Measurements from ENCODE around the gene GRIN1.

Gene GRIN1

GRCh38 chr9:137198051-137198901 lies 59.3 kb downstream of the GRIN1 start:
- no peak for DNase-seq

GRCh38 chr9:137198902-137199283 lies 59.9 kb downstream of the GRIN1 start:
- DNase-seq, result no peak

GRCh38 chr9:137199411-137200121 lies 60.6 kb downstream of the GRIN1 start:
- DNase-seq, result no peak

GRCh38 chr9:137200311-137201204 lies 61.6 kb downstream of the GRIN1 start, which contains the start of gene TPRN:
Gene TPRN (minus strand): TSS chr9:137200741. CDS start chr9:137200711, 30 bp downstream.
- peak; percentile 99 for DNase-seq

- DNase-seq, result no peak
Observed at GRCh38 chr9:137201205-137201868, 62.4 kb downstream of the GRIN1 start.

- DNase-seq, result no peak
Observed at GRCh38 chr9:137202966-137203365, 64.0 kb downstream of the GRIN1 start.

GRCh38 chr9:137204731-137205125 lies 65.8 kb downstream of the GRIN1 start:
- DNase-seq, result no peak

- peak; percentile 70 to 80 for DNase-seq
Observed at GRCh38 chr9:137205126-137206069, 66.4 kb downstream of the GRIN1 start, which contains the start of the genes NDOR1 and TMEM203. Gene NDOR1 (plus strand): TSS chr9:137205700. CDS start chr9:137205778, 78 bp downstream. Gene TMEM203 (minus strand): TSS chr9:137205648. CDS start chr9:137205414, 234 bp downstream.

GRCh38 chr9:137206602-137207001 lies 67.6 kb downstream of the GRIN1 start:
- no peak for DNase-seq

GRCh38 chr9:137211532-137211931 lies 72.6 kb downstream of the GRIN1 start:
- no peak for DNase-seq

GRCh38 chr9:137212520-137212919 lies 73.6 kb downstream of the GRIN1 start:
- DNase-seq, result no peak

- no peak for DNase-seq
Observed at GRCh38 chr9:137213160-137214060, 74.5 kb downstream of the GRIN1 start.

- DNase-seq, result no peak
Observed at GRCh38 chr9:137214620-137215019, 75.7 kb downstream of the GRIN1 start.

GRCh38 chr9:137215196-137215986 lies 76.4 kb downstream of the GRIN1 start:
- DNase-seq, result no peak

- DNase-seq, result no peak
Observed at GRCh38 chr9:137216188-137216965, 77.4 kb downstream of the GRIN1 start.

- DNase-seq, result no peak
Observed at GRCh38 chr9:137217276-137218211, 78.6 kb downstream of the GRIN1 start.

GRCh38 chr9:137218212-137218753 lies 79.3 kb downstream of the GRIN1 start:
- no peak for DNase-seq
